ENCODE measurements around the gene PHLDB2. TPM values are rescaled to one million over a fixed set of nuclear protein-coding genes. Genes with fewer than 3 reads are reported as not detected.

The PHLDB2 gene
- total and polyA plus RNA-seq, 10 of the 15 experiments (the other 5 are each of a cell fraction or from before 2014, with no cell fraction given): 0.03 to 0.67 (median 0.40) TPM

DNA sequence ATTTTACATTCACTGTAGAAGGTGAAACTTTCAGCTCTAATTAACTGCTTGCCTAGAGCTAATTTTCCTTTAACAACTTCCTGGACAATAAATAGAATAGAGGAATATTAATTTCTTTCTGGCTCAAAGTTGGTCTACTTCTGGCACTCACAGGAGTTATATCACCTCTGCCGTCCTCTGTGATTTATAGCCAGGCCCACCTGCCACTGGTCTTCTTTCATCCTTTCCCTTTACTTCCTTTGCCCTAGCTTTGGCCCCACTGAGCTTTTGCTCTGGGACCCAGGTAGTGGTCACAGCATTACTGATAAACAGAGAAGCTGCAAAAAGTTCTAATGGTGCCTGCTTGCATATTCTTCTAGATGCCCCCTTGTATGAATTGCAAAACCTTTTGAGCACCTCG is 70.4 kb downstream of the PHLDB2 start (continued):
- TF ChIP-seq, protein P1, sequence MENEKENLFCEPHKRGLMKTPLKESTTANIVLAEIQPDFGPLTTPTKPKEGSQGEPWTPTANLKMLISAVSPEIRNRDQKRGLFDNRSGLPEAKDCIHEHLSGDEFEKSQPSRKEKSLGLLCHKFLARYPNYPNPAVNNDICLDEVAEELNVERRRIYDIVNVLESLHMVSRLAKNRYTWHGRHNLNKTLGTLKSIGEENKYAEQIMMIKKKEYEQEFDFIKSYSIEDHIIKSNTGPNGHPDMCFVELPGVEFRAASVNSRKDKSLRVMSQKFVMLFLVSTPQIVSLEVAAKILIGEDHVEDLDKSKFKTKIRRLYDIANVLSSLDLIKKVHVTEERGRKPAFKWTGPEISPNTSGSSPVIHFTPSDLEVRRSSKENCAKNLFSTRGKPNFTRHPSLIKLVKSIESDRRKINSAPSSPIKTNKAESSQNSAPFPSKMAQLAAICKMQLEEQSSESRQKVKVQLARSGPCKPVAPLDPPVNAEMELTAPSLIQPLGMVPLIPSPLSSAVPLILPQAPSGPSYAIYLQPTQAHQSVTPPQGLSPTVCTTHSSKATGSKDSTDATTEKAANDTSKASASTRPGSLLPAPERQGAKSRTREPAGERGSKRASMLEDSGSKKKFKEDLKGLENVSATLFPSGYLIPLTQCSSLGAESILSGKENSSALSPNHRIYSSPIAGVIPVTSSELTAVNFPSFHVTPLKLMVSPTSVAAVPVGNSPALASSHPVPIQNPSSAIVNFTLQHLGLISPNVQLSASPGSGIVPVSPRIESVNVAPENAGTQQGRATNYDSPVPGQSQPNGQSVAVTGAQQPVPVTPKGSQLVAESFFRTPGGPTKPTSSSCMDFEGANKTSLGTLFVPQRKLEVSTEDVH (IDR thresholded peaks at IDR 0.05; ENCODE audit: low read depth, partially characterized antibody): no peak
- TF ChIP-seq TARDBP (IDR thresholded peaks at IDR 0.05; ENCODE audit: borderline replicate concordance) (no peak), STAT1 (conservative IDR thresholded peaks at IDR 0.05) (no peak), POU2F2 (IDR thresholded peaks at IDR 0.05; ENCODE audit: borderline replicate concordance, low read depth, low read length) (no peak)

DNA sequence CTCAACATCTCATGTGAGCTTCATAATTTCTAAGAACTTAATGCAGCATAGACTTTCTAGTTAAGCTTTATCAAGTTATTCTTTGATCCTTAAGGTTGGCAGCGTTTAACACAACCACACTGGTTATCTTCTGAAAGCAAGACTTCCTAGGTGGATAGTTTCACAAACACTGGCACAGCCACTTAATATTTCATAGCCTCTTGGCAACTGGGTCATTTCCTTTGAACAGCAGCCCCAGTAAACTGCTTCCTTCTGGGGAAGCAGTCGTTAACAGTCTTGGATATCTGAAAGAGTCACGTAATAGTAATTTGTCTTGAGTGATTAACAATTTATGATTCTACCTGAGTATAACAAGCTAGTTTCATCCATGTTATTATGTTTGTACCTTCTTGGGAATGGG is 73.9 kb downstream of the PHLDB2 start:
- in situ Hi-C loops (cut with MboI) (no loop called here), intact Hi-C loops (cut with micrococcal nuclease; ENCODE audit: unreplicated experiment) (no loop called here)
- Histone ChIP-seq H2AFZ (ENCODE audit: control insufficient read depth, low read depth, low read length) (no peak overlapping the region), H3K4me1 (ENCODE audit: control insufficient read depth, insufficient read depth, low read length) (no peaks in the 10 kb centered on the region), H3K9ac (ENCODE audit: control insufficient read depth, insufficient read depth, low read length) (no peak overlapping the region), H3K27me3 (replicated peaks in 1 of 2; ENCODE audit: control insufficient read depth in 2 of 2, insufficient read depth in 2 of 2, low read length in 1 of 2) (no peaks in the 10 kb centered on the region), H3K9me3 (replicated peaks; ENCODE audit: control insufficient read depth, insufficient read depth, low read length) (no peaks in the 10 kb centered on the region), H3K36me3 (ENCODE audit: control insufficient read depth in 2 of 2, insufficient read depth in 2 of 2, low read length in 1 of 2) (no peaks in the 10 kb centered on the region), H3K79me2 (ENCODE audit: control insufficient read depth, insufficient read depth, low read length) (no peaks in the 10 kb centered on the region), H4K20me1 (ENCODE audit: control insufficient read depth, insufficient read depth) (no peaks in the 10 kb centered on the region), H3K4me2 (ENCODE audit: control insufficient read depth, insufficient read depth) (no peak overlapping the region), H3K4me3 (no peak overlapping the region), H3K27ac (ENCODE audit: control insufficient read depth, insufficient read depth) (no peak overlapping the region)
- TF ChIP-seq YBX1 (IDR thresholded peaks at IDR 0.05): no peak
- TF ChIP-seq NBN (IDR thresholded peaks at IDR 0.05): no peak
- TF ChIP-seq CEBPB (IDR thresholded peaks at IDR 0.05; ENCODE audit: borderline replicate concordance in 1 of 2, low read depth in 2 of 2, low read length in 2 of 2): no peak
- ChIA-PET SMC1A (ENCODE audit: uncharacterized antibody, unreplicated experiment) (interaction anchor here (0.9 to 2.6 kb wide), 11 partner anchors 10 to 216 kb away, joined by 3 to 11 read pairs (median 5); no protein-coding TSS in a partner anchor), RAD21 (ENCODE audit: unreplicated experiment) (no interaction called here), CTCF (interaction anchor here (0.9 to 3.4 kb wide), 7 partner anchors 12 to 217 kb away, joined by 3 to 13 read pairs (median 5); no protein-coding TSS in a partner anchor), POLR2A (no interaction called here)
- whole genome bisulfite sequencing (ENCODE audit: insufficient coverage, insufficient replicate concordance, low lambda C conversion rate, missing lambda C conversion rate): 23% methylated on average over 3 of the region's 3 CpGs
- FAIRE-seq (no peak), ATAC-seq (no peak), DNase-seq (ENCODE audit: low read depth, low spot score) (no peak)
- no TSS peak for BruUV-seq (replicated peaks)
